Hepatocyte (in vitro differentiated cells): ENCODE measurements around the gene INO80C. TPM values are rescaled to one million over a fixed set of nuclear protein-coding genes. Genes with fewer than 3 reads are reported as not detected.

Experiments
- DNase-seq: peaks from one replicate; pipeline ENCODE4 v3.0.0-alpha.2; 2016; ENCODE audit warnings: low spot score
- H2AFZ ChIP-seq: fragments of 200-600 bp; sonication (generic); 2 replicates; pipeline ENCODE4 v1.6.0; 2016; ENCODE audit warnings: antibody characterized with exemption, mild to moderate bottlenecking
- H3K27ac ChIP-seq: fragments of 200-600 bp; sonication (generic); 2 replicates; pipeline ENCODE4 v1.5.1; 2016; ENCODE audit warnings: mild to moderate bottlenecking
- H3K27me3 ChIP-seq: fragments of 200-600 bp; sonication (generic); 2 replicates; pipeline ENCODE4 v1.6.1; 2016
- H3K36me3 ChIP-seq: fragments of 200-600 bp; sonication (generic); replicated peaks from 2 replicates; pipeline ENCODE4 v1.5.1; 2016; ENCODE audit warnings: low read depth; ENCODE audit not compliant: insufficient read depth
- H3K4me1 ChIP-seq: fragments of 200-600 bp; sonication (generic); 2 replicates; pipeline ENCODE4 v1.5.1; 2016; ENCODE audit warnings: mild to moderate bottlenecking, moderate library complexity; ENCODE audit not compliant: insufficient read depth
- H3K4me2 ChIP-seq: fragments of 200-600 bp; sonication (generic); 2 replicates; pipeline ENCODE4 v1.6.0; 2016
- H3K4me3 ChIP-seq: fragments of 200-600 bp; sonication (generic); 2 replicates; pipeline ENCODE4 v1.5.1; 2016; ENCODE audit warnings: mild to moderate bottlenecking
- H3K79me2 ChIP-seq: fragments of 200-600 bp; sonication (generic); 2 replicates; pipeline ENCODE4 v1.6.0; 2017; ENCODE audit warnings: mild to moderate bottlenecking
- H3K9me2 ChIP-seq: fragments of 200-600 bp; sonication (generic); replicated peaks from 2 replicates; pipeline ENCODE4 v1.6.0; 2017; ENCODE audit warnings: mild to moderate bottlenecking; ENCODE audit not compliant: insufficient read depth
- H3K9me3 ChIP-seq: fragments of 200-600 bp; sonication (generic); 2 replicates; pipeline ENCODE4 v1.5.1; 2016; ENCODE audit warnings: low read depth, mild to moderate bottlenecking
- H4K20me1 ChIP-seq: fragments of 200-600 bp; sonication (generic); 2 replicates; pipeline ENCODE4 v1.6.0; 2016; ENCODE audit warnings: mild to moderate bottlenecking; ENCODE audit not compliant: insufficient read depth, poor library complexity, severe bottlenecking
- EZH2 ChIP-seq: fragments of 200-600 bp; sonication (generic); IDR thresholded peaks from 2 replicates; pipeline ENCODE4 v1.6.1; 2016; ENCODE audit warnings: antibody characterized with exemption, mild to moderate bottlenecking, borderline replicate concordance
- EZH2phosphoT487 ChIP-seq: fragments of 200-600 bp; sonication (generic); IDR thresholded peaks from one replicate; pipeline ENCODE4 v1.6.1; 2018; ENCODE audit warnings: antibody characterized with exemption, mild to moderate bottlenecking, low read depth, moderate library complexity; ENCODE audit not compliant: unreplicated experiment, severe bottlenecking
- WGBS: methylation state at CpG from one replicate; pipeline ENCODE4 v1.1.6; 2016; ENCODE audit warnings: low lambda C conversion rate; ENCODE audit errors: missing lambda C conversion rate; 5-methylcytosine and 5-hydroxymethylcytosine counted together
- polyA plus RNA-seq: library from polyadenylated mRNA; unstranded; fragments of >200 nt; fragmentation: Nextera tagmentation; extraction: Ambion mirVana; gene quantifications from 2 replicates; pipeline ENCODE4 v1.2.1, GENCODE V29; 2016
- total RNA-seq: library from RNA; depleted of rRNA; stranded (reverse); fragments of >200 nt; gene quantifications from 2 replicates; pipeline ENCODE4 v1.2.3, GENCODE V29; 2014
- TF ChIP-seq, protein P1 (sequence below): fragments of 200-600 bp; sonication (generic); IDR thresholded peaks from 2 replicates; pipeline ENCODE4 v1.5.1; 2016; ENCODE audit warnings: antibody characterized with exemption, mild to moderate bottlenecking; ENCODE audit not compliant: poor library complexity

Gene INO80C
- total and polyA plus RNA-seq, 2 experiments from 2014 or later = 16.5 to 25.1 TPM

DNA sequence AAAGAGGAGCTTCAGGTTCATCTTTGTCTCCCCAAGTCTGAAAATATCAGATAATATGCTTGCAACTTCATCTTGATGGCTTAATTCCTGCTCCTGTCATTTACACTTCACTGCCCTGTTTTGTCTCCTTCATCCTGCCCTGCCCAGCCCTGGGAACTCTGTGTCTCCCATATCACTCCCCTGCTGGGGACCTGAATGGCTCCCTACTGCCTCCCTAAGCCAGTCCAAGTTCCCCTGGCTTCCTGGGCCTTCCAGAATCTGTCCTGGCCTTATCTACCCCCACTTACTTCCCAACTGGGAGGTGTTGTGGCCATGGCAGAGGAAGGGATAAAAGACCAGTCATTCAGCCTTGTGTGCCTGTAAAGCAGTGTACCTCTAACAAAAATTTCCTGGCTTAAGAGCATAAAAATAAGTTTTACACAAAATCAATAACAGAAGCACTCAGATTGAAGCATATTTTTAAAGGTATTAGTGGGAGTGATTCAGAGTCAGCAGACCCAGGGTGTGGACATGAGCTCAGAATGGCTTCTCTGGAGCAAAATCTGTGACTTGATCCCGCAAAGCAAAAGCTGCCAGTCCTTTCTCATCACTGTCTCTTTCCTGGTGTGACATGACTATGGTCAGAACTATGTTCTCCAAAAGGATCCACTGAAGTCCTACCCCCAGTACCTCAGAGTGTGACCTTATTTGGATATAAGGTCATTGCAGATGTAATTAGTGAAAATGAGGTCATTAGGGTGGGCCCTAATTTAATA is 59.1 kb downstream of the INO80C start:
- Histone ChIP-seq H3K4me3 (no peak overlapping the region), H3K4me1 (no peaks in the 10 kb centered on the region), H3K36me3 (no peaks in the 10 kb centered on the region), H4K20me1 (no peaks in the 10 kb centered on the region), H3K27ac (no peak overlapping the region), H3K79me2 (no peaks in the 10 kb centered on the region), H3K9me3 (no peaks in the 10 kb centered on the region), H2AFZ (no peak overlapping the region), H3K27me3 (no peaks in the 10 kb centered on the region), H3K4me2 (no peak overlapping the region), H3K9me2 (no peaks in the 10 kb centered on the region)
- DNase-seq = no peak
- 96% methylated on average over 1 of the region's 1 CpG for WGBS
- no peak for TF ChIP-seq EZH2
- TF ChIP-seq EZH2phosphoT487 = no peak
- TF ChIP-seq, protein P1, sequence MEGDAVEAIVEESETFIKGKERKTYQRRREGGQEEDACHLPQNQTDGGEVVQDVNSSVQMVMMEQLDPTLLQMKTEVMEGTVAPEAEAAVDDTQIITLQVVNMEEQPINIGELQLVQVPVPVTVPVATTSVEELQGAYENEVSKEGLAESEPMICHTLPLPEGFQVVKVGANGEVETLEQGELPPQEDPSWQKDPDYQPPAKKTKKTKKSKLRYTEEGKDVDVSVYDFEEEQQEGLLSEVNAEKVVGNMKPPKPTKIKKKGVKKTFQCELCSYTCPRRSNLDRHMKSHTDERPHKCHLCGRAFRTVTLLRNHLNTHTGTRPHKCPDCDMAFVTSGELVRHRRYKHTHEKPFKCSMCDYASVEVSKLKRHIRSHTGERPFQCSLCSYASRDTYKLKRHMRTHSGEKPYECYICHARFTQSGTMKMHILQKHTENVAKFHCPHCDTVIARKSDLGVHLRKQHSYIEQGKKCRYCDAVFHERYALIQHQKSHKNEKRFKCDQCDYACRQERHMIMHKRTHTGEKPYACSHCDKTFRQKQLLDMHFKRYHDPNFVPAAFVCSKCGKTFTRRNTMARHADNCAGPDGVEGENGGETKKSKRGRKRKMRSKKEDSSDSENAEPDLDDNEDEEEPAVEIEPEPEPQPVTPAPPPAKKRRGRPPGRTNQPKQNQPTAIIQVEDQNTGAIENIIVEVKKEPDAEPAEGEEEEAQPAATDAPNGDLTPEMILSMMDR = no peak

DNA sequence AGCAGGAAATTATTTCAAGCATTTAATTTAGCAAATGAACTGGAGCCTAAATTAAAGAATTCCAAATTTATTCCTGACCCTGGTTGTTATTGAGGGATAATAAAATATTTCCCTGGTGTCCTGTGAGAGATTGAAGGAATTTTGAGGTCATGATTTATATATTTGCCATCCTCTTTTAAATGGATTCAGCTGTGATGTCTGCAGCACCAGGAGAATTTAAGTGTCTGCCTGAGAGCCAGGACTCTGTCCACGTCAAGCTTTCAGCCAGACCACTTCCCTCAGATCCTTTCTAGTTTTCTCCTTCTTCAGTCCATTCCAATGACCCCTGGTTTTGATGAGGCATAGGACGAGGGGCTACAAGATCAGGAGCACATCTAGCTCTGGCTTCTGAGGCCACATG is 59.9 kb downstream of the INO80C start:
- 67% methylated on average over 2 of the region's 2 CpGs for WGBS
- no peak for DNase-seq
- no peak overlapping the region for H3K4me2 ChIP-seq
- no peaks in the 10 kb centered on the region for H3K79me2 ChIP-seq
- no peak overlapping the region for H3K27ac ChIP-seq
- H3K9me3 ChIP-seq = no peaks in the 10 kb centered on the region
- H3K4me3 ChIP-seq = no peak overlapping the region
- H3K27me3 ChIP-seq = no peaks in the 10 kb centered on the region
- H2AFZ ChIP-seq = no peak overlapping the region
- TF ChIP-seq EZH2phosphoT487 (no peak), EZH2 (no peak)
- TF ChIP-seq, protein P1 = no peak
- H3K9me2 ChIP-seq = no peaks in the 10 kb centered on the region
- H3K36me3 ChIP-seq = no peaks in the 10 kb centered on the region
- H4K20me1 ChIP-seq = no peaks in the 10 kb centered on the region
- no peaks in the 10 kb centered on the region for H3K4me1 ChIP-seq

DNA sequence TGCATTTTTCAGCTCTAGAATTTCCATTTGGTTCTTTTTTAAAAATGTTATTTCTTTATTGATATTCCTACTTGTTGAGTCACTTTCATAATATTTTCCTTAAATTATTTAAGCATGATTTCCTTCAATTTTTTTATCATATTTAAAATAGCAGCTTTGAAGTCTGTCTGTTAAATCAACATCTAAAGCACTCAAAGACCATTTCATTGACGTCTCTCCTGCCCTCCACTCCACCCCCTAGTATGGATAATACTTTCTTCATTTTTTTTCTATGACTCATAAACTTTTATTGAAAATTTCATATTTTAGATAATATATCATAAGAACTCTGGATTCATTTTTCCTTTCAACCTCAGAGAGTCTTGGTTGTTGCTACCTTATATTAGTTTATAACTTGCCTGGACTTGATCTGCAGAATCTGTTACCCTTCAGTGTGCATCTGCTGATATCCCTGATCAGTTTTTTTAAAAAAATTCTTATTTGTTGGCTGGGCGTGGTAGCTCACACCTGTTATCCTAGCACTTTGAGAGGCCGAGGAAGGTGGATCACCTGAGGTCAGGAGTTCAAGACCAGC is 61.6 kb downstream of the INO80C start:
- H3K4me1 ChIP-seq = no peaks in the 10 kb centered on the region
- no peaks in the 10 kb centered on the region for H4K20me1 ChIP-seq
- H2AFZ ChIP-seq = no peak overlapping the region
- no peaks in the 10 kb centered on the region for H3K36me3 ChIP-seq
- no peaks in the 10 kb centered on the region for H3K27me3 ChIP-seq
- H3K9me3 ChIP-seq = no peaks in the 10 kb centered on the region
- H3K9me2 ChIP-seq = no peaks in the 10 kb centered on the region
- H3K4me3 ChIP-seq = no peak overlapping the region
- no peak overlapping the region for H3K27ac ChIP-seq
- no peaks in the 10 kb centered on the region for H3K79me2 ChIP-seq
- H3K4me2 ChIP-seq = no peak overlapping the region
- TF ChIP-seq, protein P1 = no peak
- WGBS = 75% methylated on average over 3 of the region's 3 CpGs
- DNase-seq = no peak
